ENCODE measurements around the gene SRPK3.

The SRPK3 gene

DNA sequence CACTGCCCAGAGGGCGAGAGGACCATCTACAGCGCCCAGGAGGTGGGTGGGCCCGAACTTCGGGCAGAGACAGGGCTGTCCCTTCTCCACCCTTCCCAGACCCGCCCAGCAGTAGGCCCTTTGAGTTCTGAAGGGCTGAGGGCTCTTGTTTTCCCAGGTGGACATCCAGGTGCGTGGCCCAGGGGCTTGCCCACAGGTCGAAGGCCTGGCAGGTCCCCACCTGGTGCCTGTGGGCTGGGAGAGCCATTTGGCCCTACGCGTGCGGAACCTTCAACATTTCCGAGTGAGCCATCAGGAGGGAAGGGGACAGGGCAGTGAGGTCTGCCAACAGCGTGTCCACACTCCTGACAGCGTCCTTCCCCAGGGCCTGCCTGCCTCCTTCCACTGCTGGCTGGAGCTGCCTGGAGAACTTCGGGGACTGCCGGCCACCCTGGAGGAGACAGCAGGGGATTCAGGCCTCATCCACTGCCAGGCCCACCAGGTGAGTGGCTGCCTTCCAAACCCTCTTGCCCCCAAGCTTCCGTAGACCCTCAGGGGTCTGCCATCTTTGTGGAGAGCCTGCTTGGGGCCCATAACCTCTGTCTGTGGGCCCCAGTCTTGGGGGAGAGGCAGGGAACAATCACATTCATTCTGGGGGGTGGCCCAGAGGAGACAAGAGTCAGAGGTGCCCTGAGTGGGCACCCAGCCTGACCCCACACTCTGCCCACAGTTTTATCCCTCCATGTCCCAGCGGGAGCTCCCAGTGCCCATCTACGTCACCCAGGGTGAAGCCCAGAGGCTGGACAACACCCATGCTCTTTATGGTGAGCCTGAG lies 10.0 kb upstream of the SRPK3 start:
- no peak for DNase-seq (ENCODE audit: low read depth, low spot score)

DNA sequence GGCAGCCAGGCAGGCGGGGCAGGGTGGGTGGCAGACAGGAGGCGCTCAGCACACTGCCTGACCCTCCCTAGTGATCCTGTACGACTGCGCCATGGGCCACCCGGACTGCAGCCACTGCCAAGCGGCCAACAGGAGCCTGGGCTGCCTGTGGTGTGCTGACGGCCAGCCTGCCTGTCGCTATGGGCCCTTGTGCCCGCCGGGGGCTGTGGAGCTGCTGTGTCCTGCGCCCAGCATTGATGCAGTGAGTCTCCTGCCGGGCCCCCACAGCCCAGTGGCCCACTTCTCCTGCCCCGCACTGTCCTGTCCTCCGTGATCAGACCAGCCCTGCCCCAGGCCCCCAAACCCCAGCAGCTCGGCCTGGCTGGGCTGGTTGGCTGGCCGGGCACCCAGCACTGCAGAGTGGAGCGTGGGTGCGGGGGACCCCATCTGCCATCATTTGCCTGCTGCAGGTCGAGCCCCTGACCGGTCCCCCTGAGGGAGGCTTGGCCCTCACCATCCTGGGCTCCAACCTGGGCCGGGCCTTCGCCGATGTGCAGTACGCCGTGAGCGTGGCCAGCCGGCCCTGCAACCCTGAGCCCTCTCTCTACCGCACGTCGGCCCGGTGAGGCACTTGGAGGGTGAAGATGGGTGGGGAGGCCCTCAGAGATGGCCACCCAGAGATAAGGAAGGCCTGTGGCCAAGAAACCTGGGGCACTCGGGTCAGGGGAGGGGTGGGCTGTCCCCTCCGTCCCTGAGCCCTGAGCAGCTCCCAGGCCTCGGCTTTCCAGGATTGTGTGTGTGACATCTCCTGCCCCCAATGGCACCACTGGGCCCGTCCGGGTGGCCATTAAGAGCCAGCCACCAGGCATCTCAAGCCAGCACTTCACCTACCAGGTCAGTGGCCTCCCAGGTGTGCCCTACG lies 9.2 kb upstream of the SRPK3 start:
- DNase-seq (ENCODE audit: low read depth, low spot score) = no peak

DNA sequence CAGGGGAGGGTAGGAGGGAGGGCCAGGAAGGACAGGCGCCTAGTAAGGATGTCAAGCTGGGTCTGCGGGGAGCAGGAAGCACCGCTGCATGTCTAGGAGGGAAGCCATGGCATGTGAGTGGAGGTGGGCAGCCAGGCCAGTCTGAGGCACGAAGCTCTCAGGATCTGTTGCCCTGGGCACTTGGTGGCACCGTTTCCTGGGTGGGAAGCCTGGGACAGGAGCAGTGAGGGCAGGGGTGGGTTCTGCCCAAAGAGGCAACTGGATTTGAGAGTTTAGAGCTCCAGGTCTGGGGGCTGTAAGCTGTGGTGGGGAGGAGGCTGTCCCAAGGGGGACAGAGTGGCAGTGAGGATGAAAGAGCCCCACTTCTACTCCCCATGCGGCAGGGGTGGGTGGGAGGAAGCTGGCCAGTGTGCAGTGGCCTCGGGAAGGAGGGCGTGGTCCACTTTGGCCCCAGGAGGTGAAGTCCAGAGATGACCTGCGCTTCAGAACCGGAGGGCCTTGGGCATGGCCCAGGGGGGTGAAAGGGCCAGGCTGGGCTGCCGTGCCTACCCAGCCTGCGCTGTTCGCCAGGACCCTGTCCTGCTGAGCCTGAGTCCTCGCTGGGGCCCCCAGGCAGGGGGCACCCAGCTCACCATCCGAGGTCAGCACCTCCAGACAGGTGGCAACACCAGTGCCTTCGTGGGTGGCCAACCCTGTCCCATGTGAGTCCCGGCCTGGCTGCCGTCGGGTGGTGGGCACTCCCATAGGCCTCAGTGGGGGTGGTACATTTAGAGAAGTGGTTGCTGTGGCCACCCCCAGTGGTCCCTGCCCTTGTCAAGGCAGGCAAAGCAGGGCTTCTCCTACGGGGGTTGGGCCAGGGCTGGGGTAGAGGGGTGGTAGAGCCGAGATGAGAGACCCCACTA lies 8.3 kb upstream of the SRPK3 start:
- no peak for DNase-seq (ENCODE audit: low read depth, low spot score)

DNA sequence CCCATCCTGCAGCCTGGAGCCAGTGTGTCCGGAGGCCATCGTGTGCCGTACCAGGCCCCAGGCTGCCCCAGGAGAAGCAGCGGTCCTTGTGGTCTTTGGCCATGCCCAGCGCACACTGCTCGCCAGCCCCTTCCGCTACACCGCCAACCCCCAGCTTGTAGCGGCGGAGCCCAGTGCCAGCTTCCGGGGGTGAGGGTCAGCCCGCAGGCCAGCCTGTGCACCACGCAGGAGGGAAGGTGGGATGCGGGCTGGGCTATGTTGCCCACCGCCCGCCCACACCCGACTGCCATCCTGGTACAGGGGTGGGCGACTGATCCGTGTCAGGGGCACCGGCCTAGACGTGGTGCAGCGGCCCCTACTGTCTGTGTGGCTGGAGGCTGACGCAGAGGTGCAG lies 7.6 kb upstream of the SRPK3 start:
- no peak for DNase-seq (ENCODE audit: low read depth, low spot score)

DNA sequence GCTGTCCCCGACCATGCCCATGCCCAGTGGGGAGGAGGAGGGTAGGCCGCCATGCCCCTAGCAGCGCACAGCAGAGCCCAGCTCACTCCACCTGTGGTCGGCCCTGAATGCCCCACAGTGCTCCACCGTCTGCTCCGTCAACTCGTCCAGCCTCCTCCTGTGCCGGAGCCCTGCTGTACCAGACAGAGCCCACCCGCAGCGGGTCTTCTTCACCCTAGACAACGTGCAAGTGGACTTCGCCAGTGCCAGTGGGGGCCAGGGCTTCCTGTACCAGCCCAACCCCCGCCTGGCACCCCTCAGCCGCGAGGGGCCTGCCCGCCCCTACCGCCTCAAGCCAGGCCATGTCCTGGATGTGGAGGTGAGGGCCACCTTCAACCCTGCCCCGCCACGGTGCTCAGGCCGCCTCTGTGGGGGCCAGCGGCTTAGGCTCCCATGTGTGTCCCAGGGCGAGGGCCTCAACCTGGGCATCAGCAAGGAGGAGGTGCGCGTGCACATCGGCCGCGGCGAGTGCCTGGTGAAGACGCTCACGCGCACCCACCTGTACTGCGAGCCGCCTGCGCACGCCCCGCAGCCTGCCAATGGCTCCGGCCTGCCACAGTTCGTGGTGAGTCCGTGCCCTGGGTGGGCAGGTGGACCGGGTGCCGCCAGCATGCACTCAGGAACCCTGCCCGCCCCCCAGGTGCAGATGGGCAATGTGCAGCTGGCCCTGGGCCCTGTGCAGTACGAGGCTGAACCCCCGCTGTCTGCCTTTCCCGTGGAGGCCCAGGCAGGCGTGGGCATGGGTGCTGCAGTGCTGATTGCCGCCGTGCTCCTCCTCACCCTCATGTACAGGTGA lies 6.9 kb upstream of the SRPK3 start:
- no peak for DNase-seq (ENCODE audit: low read depth, low spot score)

DNA sequence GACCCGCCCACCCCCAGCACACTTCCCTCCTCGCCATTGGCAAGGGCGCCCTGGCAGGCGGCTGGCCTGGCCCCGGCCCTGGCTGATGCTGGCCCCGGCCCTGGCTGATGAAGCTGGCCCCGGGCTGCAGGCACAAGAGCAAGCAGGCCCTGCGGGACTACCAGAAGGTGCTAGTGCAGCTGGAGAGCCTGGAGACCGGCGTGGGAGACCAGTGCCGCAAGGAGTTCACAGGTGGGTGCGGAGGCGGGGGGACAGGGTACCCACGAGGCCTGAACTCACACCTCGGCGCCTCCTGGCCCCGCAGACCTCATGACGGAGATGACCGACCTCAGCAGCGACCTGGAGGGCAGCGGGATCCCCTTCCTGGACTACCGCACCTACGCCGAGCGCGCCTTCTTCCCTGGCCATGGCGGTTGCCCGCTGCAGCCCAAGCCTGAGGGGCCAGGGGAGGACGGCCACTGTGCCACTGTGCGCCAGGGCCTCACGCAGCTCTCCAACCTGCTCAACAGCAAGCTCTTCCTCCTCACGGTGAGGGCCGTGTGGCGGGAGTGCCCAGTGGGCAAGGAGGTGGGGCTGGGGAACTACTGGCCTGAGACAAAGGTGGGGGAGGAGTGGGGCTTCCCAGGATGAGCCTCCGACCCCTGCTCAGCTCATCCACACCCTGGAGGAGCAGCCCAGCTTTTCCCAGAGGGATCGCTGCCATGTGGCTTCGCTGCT lies 6.1 kb upstream of the SRPK3 start:
- DNase-seq (ENCODE audit: low read depth, low spot score) = no peak

DNA sequence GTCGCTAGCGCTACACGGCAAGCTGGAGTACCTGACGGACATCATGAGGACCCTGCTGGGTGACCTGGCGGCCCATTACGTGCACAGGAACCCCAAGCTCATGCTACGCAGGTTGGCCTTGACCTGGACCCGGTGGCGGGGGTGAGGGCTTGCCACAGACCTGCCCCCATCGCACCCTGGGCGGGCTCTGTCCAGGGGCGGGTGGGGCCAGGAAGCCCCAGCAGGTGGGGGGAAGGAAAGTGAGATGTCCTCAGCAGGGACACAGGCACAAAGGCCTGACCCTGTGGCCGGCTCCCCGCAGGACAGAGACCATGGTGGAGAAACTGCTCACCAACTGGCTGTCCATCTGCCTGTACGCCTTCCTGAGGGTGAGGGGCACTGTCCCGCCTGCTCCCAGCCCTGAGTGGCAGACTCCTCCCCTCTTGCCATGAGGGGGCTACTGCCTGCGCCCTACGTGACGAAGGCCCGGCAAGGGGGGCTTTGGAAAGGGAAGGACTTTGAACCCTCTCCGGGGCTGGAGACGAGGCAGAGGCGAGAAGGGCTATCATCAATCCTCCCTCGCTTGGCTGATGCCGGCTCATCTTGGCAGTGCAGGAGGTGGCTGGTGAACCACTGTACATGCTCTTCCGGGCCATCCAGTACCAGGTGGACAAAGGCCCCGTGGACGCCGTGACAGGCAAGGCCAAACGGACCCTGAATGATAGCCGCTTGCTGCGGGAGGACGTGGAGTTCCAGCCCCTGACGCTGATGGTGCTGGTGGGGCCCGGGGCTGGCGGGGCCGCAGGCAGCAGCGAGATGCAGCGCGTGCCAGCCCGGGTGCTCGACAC lies 5.3 kb upstream of the SRPK3 start:
- DNase-seq (ENCODE audit: low read depth, low spot score) = no peak

DNA sequence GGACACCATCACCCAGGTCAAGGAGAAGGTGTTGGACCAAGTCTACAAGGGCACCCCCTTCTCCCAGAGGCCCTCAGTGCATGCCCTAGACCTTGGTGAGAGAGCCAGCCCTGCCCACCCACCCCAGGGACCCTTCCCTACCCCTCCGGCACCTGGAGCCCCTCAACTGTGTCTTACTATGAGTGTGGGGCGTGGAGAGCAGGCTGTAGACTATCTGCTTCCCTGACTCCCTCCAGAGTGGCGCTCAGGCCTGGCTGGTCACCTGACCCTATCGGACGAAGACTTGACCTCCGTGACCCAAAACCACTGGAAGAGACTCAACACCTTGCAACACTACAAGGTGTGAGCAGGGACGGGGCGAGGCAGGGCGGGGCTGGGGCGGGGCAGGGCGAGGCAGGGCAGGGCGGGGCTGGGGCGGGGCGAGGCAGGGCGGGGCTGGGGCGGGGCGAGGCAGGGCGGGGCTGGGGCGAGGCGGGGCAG lies 4.7 kb upstream of the SRPK3 start:
- no peak for DNase-seq (ENCODE audit: low read depth, low spot score)

DNA sequence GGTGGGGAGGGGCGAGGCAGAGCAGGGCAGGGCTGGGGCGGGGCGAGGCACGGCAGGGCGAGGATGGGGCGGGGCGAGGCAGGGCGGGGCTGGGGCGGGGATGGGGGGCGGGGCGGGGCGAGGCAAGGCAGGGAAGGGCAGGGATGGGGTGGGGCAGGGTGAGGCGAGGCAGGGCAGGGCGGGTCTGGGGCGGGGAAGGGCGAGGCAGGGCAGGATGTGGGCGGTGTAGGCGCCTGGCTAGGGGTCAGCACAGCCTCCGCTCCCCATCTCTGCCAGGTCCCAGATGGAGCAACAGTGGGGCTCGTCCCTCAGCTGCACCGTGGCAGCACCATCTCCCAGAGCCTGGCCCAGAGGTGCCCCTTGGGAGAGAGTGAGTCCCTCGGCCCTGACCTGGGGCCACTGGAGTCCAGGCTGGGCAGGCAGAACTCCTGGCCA lies 4.2 kb upstream of the SRPK3 start:
- no peak for DNase-seq (ENCODE audit: low read depth, low spot score)

DNA sequence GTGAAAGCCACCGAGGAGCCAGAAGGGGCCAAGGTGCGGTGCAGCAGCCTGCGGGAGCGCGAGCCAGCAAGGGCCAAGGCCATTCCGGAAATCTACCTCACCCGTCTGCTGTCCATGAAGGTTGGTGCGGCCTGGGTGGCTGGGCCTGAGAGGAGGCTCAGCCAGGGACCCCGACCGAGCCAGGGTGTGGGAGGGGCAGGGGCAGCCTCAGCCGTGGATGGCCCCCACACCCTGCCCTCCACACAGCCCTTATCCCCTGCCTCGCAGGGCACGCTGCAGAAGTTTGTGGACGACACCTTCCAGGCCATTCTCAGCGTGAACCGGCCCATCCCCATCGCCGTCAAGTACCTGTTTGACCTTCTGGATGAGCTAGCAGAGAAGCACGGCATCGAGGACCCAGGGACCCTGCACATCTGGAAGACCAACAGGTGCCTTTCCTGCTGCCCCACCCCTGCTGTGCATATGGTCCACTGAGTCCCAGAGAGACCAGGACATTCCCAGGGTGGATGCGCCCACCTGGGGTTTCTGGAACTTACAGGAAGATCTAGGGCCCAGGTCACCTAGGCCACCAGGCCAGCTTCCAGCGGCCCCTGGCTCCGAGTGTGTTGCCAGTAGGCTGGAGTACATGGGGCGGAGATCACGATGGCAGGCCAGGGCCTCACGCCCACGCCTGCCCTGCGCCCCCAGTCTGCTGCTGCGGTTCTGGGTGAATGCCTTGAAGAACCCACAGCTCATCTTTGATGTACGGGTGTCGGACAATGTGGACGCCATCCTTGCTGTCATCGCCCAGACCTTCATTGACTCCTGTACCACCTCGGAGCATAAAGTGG lies 3.4 kb upstream of the SRPK3 start:
- DNase-seq (ENCODE audit: low read depth, low spot score) = no peak

DNA sequence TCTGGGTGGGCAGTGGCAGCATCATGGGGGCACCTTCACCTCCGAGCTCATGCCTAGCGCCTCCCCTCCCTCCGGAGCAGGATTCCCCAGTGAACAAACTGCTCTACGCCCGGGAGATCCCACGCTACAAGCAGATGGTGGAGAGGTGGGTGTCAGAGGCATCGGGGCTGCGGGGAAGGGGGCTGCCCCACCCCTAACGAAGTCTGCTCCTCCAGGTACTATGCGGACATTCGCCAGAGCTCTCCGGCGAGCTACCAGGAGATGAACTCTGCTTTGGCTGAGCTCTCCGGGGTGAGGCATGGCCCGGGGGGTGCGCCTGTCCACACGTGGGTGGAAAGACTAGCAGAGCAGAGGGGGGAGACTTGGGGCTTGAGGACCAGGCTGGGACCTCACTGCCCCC lies 2.7 kb upstream of the SRPK3 start:
- DNase-seq (ENCODE audit: low read depth, low spot score) = no peak

DNA sequence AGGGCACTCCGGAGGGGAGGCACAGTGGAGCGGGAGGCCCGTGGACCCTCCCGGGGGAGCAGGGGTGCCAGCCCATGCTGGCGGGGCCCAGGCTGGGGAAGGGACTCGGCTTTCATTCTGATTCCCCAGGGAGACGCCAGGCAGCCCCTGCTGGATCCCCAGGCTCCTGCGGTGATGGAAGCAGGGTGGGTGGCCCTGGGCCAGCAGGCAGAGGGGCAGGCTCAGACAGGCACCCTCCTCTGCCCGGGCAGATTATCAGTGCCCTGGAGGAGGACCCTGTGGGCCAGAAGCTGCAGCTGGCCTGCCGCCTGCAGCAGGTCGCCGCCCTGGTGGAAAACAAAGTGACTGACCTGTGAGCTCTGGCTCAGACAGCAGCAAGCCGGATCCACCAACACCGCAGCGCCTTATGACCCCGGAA lies 2.1 kb upstream of the SRPK3 start:
- DNase-seq (ENCODE audit: low read depth, low spot score) = no peak

DNA sequence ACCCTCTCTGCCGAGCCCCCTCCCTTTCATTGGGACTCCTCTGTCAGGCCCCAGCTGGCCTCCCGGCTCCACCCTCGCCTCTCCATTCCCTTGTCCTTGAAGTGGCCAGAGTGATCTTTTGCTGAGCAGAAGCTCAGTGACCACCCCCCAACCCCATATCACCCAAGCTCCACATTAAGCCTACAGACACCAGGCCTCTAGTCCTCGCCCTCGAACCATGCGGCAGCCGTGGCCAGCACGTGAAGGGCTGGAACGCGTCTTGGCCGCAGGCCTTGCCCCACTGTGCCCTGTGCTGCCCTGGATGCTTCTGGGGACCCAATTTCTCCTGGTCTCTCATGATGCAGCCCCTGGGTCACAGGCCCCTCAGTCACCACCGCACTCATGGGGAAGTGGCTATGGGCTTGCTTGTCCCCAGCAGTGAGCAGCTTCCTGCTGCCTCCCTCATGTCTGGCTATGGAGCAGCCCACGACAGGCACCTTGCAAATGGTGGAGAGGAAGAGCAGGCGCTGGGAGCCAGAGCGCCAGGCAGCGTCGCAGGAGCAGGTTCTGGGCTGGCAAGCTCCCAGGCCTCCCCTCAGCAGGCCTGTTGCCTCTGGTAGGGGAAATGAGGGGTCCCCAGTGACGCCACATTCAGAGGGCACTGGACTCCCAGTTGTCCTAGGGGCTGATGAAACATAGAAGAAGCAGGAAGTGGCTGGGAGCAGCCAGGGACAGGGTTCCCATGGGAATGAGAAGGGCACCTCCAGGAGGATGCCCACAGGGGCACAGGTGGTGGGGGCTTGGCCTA lies 757 bp upstream of the SRPK3 start:
- no peak for DNase-seq (ENCODE audit: low read depth, low spot score)

DNA sequence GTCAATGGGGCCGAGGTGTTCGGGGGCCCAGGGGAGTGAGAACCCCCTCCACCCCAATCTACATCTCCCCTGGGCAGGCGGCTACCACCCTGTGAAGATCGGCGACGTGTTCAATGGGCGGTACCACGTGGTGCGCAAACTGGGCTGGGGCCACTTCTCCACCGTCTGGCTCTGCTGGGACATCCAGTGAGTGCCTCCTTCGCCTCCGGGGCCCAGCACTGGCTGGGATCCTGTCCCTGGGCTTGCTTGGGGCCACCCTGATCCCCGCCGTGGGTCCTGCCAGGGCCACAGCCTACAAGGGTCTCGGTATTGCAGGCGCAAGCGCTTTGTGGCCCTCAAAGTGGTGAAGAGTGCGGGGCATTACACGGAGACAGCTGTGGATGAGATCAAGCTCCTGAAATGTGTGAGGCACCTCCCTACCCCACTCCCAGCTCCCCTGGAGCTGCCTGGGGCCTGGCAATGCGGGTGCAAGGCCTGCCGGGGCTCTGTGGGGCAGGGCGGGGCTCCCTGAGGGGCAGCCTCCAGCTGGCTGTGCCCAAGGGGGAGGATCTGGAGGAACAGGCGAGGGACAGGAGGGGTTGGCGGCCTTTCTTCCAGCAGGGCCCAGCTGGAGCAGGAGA lies 697 bp downstream of the SRPK3 start:
- DNase-seq (ENCODE audit: low read depth, low spot score) = peak; percentile 39

DNA sequence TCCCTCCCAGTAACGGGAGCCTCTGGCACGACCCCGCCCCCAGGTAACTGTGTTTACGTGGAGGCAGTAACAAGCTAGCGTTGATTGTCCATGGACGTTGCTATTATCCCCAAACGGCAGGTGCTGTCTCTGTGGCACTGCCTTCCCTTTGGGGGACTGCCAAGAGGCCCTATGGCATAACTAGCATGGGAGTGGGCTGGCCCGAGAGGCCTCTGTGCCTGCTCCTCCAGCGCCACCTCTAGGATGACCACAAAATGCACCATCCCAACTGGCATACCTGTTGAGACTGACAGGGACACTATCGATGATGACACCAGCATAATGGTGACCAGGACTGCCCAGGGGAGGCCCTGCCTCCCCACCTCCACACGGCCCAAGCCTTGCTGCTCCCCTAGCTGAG lies 1.5 kb downstream of the SRPK3 start:
- no peak for DNase-seq (ENCODE audit: low read depth, low spot score)

DNA sequence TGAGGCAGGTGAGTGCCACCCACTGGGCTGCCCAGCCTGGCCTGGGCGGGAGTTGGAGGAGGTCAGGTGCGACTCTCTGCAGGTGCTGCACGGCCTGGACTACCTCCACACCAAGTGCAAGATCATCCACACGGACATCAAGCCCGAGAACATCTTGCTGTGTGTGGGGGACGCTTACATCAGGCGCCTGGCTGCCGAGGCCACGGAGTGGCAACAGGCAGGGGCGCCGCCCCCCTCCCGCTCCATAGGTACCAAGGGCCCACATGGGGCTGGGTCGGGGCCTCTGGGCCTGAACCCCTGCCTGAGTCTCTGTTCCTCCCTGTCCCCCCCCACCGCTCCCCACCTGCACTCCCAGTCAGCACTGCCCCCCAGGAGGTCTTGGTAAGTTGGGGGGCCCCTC lies 2.0 kb downstream of the SRPK3 start:
- DNase-seq (ENCODE audit: low read depth, low spot score) = no peak

DNA sequence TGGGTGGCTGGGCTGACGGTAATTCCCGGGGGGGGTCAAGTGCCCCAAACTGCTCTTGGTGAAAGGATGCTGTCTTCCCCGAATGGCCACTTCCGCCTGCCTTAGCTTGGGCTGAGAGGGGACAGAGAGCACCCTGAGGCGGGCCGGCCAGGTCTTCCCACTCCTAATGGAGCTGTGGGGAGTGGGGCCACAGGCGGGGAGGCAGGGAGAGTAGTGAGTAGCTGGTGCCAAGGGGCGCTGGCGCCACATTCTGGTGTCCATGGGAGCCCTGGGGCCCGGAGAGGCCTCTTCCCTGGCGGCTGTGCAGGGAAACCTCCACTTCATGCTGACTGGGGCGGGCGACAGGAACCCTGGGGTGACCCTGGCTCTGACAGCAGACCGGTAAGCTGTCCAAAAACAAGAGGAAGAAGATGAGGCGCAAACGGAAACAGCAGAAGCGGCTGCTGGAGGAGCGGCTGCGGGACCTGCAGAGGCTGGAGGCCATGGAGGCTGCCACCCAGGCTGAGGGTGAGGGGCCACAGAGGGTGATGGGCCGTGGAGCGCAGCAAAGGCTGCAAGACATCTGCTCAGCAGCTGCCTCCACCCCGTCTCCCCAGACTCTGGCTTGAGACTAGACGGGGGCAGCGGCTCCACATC lies 2.7 kb downstream of the SRPK3 start:
- no peak for DNase-seq (ENCODE audit: low read depth, low spot score)

Measured in ELF-1 (cell line).